Uterus (tissue), 2 donors: ENCODE data around the gene HNRNPM.

Experiments
- CTCF ChIP-seq, 4 experiments: fragments of 200-600 bp in 2 of 4; fragments of 450-650 bp in 2 of 4; sonication (generic) in 2 of 4; IDR thresholded peaks; one replicate each; pipeline ENCODE4 v1.5.1; 2016 to 2019; ENCODE audit warnings: antibody characterized with exemption in 4 of 4, mild to moderate bottlenecking in 2 of 4, moderate library complexity in 1 of 4
- POLR2A ChIP-seq, 2 donors: fragments of 450-650 bp; IDR thresholded peaks; one replicate each; pipeline ENCODE4 v1.6.1; 2016; ENCODE audit warnings: antibody characterized with exemption in 2 of 2, mild to moderate bottlenecking in 1 of 2, moderate library complexity in 1 of 2

GRCh38 chr19:8531470-8531869 lies 86.7 kb downstream of the HNRNPM start:
- TF ChIP-seq CTCF (IDR thresholded peaks at IDR 0.05) (no peak), POLR2A (IDR thresholded peaks at IDR 0.05) (no peak)
